IPS-NIHi7 (cell line): ENCODE results near the gene CACNA1D.
A peak's percentile ranks its signal among the peaks of the same experiment; 100 is the strongest.

Source experiments
- DNase-seq: peaks from one replicate; pipeline ENCODE4 v3.0.0; 2012; ENCODE audit warnings: mixed read lengths; ENCODE audit errors: extremely low spot score

Gene CACNA1D

DNA sequence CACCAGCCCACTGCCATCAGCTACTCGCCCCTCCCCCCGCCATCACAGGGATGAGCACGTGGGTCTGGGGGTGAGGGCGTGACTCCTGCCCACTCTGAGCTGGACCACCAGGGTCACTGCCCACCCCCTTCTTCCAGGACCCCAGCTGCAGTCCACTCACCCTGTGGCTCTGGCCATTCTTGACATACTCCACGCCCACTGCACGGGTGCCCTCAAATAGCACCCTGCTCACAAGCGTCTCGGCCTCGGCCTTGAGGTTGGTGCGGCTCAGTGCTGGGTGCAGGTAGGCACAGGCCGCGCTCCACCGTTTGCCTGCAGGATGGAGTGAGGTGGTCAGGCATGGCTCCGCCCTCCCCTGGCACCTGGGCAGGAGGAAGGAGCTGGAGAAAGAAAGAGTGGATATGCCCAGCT lies 327.9 kb downstream of the CACNA1D start:
- DNase-seq = no peak

DNA sequence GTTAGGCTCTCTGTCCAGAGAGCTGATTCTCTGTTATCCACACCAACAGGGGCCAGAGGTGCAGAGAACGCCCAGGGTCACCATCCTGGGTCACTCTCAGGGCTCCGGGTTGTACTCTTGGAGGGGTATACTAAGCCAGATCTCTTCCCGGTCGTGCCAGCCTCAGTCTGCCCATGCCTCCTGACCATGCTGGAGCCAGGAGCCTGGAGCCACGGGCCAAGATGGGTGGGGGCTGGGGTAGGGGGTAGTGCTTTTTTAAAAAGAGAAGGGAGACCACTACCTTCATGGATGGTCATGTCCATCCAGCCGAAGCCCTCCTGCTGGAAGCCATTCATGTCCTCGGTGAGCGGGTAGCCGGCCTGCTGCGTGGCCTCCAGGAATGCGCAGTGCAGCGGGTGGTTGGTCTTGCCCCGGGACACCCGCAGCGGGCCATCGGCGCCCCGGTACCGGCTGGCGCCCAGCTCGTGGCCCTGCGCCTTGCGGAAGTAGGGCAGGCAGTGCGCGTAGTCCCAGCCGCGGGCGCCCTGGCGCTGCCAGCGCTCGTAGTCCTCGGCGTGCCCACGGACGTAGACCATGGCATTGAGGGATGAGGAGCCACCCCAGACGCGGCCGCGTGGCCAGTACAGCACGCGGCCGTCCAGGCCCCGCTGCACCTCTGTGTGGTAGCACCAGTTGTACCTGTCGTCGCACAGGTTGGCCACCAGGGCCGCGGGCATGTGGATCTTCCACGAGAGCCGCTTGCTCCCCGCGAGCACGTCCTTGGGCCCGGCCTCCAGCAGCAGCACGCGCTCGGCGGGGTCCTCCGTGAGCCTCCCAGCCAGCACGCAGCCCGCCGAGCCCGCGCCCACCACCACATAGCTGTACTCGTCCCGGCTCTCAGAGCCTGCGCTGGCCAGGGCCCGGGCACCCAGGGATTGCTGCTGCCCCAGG lies 328.9 kb downstream of the CACNA1D start:
- no peak for DNase-seq

GRCh38 chr3:53823956-53824657 lies 329.7 kb downstream of the CACNA1D start:
- no peak for DNase-seq

GRCh38 chr3:53824795-53825194 lies 330.4 kb downstream of the CACNA1D start:
- no peak for DNase-seq

DNA sequence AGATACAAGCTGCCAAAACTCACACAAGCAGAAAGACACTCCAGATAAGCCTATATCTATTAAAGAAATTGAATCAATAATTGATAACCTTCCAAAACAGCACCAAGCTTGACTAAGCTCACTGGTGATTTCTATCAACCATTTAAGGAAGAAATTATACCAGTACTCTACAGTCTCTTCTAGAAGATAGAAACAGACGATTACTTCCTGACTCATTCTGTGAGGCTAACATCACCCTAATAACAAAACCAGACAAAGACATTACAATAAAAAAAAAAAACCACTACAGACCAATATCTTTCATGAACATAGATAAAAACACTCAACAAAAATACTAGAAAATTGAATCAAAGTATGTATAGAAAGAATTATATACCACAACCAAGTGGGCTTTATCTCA lies 331.6 kb downstream of the CACNA1D start:
- no peak for DNase-seq

DNA sequence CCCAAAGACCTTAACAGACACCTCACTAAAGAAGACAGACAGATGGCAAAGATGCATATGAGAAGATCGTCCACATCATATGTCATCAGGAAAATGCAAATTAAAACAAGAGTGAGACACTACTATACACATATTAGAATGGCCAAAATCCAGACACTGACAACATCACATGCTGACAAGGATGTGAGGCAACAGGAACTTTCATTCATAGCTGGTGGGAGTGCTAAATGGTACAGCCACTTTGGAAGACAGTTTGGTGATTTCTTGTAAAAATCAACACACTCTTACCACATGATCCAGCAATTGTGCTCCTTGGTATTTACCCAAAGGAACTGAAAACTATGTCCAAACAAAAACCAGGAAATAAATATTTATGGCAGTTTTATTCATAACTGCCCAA lies 334.2 kb downstream of the CACNA1D start:
- DNase-seq = no peak

DNA sequence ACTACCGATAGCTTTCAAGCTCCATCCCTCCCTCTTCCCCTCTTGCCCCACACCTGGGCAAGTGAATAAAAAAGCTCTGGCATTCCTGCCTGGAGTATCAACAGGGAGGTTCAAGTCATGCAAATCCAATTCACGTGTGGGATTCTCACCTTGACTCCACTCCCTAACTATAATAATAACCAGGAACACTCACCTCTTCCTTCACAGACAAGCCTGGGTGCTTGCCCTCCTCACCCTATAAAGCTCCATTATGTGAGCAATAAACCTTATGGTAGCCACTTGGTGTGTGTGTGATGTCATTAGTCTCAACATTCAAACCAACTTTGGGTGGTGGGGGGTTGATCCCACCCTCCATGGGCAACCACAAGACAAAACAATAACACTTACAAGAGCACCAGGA lies 335.2 kb downstream of the CACNA1D start:
- no peak for DNase-seq

- no peak for DNase-seq
Measured at GRCh38 chr3:53830944-53831343, 336.5 kb downstream of the CACNA1D start.

DNA sequence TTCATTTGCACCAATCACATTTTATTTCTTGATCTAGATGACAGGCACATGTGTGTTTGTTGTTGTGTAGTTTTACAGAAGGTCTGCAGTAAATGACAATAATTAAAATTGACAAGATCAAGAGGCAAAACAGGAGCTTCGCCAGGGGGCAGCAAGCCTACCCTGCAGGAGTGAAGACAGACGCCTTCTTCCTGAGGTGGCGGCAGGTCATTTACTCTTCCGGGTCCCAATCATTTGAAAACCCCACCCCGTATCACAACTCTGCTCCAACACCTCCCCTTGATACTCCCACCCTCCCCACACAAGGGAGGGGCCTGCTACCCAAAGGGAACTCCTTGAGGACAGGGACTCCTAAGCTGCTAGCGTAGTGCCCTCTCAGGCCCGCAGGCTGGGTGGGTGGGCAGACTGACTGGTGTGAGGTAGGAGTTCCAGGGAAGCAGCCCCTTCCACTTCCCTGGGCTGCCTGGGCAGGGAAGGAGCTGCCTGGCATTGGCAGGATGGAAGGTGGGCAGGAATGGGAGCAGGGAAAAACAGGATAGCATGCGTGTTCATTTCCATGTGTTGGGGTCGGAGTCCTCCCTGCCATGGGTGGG lies 338.7 kb downstream of the CACNA1D start:
- DNase-seq = no peak

DNA sequence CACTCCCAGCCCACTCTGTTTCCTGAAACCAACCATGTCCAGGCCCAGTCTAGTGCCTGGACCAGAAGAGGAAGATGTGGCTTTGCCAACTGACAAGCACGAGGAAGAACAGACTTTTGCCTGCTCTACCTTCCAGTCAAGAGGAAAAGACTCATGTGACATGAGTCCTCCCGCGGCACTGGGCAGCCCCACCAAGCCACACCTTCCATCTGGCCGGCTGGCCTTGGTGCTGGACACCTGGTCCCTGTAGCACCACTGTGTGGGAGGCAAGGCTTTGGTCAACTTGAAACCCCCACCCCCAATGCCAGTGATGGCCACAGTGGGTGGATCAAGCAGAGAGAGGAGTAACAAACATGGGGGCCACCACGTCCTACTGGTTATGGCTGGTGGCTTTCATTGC lies 339.3 kb downstream of the CACNA1D start:
- DNase-seq = no peak

DNA sequence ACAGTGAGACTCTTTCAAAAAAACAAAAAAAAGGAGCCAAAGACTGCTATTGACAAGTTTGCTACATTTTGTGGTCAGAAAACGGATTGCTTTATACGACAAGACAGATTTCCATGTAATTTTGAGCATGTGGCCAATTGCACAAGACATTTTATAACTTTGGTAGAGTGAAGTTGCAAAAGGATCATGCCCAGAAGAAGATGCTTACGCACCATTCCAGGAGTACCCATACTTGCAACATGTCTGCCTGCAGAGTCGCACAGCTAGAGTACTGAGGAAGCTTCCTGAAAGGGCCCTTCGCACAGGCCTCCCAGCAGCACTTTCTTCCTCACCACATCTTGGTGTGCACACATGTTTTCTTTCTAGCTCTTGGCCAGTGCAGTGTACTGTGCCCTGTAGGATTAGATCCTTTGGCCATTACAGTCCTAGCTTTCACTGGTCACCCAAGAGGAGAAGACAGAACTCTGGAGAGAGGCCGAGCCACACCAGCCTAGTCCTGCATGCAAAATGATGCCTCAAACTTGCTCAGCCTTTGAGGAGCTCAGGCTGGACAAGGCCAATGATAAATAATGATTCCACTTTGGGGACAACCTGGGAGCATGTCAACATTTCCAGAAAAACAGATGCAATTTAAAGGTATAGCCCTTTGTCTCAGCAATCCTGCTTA lies 340.2 kb downstream of the CACNA1D start:
- DNase-seq = no peak

DNA sequence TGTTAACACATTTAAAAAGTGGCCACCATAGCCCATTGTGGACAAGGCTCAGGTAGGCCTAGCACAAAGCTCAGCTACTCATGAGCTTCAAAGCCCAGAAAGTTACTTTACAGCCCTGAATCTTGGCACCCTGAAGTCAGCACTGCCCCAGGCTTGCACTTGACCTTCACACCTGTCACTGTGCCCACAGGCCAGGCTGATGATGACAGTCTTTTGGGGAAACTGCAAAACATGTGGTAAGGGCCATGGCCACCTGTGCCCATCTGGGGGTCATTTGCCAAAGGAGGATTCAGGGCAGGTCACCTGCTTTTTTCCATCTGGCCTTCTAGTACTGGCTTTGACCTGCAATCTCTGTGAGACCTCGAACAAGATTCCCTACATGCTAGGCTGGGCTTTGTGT lies 340.8 kb downstream of the CACNA1D start:
- no peak for DNase-seq

DNA sequence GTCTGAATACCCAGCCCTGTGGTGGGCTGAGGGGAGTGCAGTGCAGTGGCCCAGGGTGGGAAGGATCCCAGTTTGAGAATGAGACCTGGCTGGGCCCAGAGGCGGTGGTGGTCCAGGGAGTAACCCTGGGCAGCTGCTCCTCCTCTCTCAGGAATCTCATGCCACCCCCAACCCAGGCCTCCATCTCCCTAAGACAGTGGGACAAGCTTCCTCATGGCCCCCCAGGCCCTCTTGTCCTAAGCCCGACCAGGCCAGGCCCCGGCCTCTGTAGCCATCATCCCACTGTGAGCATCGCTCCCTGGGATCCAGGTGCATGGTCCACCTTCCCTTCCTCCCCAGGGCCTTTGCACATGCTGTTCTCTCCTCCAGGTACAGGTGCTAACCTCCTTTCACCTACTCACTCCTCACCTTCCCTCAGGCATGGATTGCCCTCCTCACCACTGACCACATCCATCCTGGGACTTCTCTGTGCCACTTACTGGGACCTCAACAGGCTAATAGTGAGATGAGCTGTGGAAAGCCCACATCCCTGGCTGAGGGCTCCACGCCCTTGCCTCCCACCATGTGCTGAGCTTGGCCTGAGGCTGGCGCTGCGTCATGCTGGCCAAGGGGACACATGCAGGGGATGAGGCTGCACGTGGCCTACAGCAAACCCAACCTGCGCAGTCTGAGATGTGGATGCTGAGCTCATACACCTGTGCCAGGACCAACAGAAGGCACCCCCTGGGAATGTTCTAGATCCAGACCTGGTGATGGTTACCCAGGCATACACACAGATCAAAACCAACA lies 341.9 kb downstream of the CACNA1D start:
- DNase-seq = no peak

- DNase-seq = no peak
Measured at GRCh38 chr3:53837331-53837730, 342.9 kb downstream of the CACNA1D start.

- DNase-seq = no peak
Measured at GRCh38 chr3:53841296-53841695, 346.9 kb downstream of the CACNA1D start.

DNA sequence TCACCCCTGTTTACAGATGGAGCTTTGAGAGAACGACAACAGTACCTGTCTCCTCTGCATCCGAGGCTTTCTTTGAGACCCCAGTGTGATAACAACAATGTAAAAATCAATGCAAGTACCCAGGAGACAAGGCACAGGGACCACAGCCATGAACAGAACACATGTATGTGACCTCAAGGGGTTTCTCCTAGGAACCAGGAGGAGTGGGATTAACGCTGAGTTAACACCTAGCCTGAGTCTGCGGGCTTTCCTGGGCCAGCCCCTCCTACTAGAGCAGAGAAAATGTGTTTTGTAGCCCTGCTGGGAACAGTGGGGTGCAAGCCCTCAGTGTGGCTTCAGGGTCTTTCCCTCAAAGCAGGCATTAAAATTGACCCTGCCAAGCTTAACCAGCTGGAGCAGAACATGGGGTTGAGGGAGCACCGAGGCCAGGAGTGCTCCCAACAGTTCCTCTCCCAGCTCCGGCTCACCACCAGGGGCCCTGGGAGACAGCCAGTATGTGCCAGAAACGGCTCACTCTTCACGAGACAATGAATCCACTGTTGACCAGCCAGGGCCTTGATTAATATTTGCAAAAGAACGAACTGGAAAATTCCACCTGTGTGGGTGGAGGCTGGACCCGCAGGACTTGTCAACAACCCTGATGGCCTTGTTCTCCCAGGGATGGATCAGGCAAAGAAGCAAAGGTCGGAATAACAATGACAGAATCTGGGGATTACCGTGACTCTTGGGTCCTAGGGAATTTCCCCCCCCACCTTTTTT lies 348.2 kb downstream of the CACNA1D start:
- peak; percentile 46 for DNase-seq

DNA sequence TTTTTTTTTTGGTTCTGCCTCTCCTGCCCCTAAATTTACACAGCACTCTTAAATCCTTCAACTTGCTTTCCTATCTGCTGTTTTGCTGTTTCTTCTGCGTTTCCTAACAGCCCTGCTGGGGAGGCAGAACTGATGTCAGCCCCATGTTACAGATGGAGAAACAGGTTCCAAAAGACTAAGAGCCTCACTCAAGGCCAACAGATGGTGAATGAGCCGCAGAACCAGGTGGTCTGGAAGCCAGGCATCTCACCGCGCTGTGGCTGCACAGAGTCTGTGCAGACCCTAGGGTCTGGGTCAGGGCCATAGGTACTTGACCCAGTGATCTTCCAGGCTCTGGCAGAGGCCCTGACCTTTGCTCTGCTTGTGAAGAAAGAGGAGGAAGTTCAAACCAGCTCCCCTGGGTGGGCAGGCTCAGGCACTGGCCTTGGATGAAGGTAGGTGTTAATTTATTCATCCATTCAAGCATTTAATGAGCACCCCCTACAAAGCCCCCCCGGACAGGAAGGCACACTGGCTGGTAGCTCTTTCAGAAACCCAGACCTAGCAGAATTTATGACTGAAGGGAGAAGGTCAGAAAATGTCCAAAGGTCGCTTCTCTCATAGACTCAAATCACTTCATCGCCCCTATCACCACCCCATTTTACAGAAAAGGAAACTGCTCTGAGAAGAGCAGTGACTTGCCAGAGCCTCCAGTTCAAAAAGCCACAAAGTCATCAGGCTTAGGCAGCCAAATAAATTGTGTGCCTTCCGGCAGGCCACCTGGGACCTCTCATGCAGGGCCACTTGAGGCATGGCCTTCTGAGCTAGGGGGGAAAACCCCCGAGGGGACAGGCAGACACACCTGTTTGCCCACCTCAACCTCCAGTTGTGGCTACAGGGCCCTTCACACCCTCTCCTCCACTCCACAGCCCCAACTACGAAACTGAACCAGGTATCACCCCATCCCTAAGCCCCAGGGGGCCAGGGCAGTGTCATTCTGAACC lies 349.1 kb downstream of the CACNA1D start:
- no peak for DNase-seq

GRCh38 chr3:53844262-53845102 lies 350.1 kb downstream of the CACNA1D start:
- DNase-seq = no peak
